H9 (cell line): ENCODE data around the gene UBE2D1. TPM values are rescaled to one million over a fixed set of nuclear protein-coding genes. Genes with fewer than 3 reads are reported as not detected.

Experiments
- DNase-seq: peaks from one replicate; pipeline ENCODE4 v3.0.0-alpha.2; 2017
- H2AFZ ChIP-seq: one replicate; pipeline ENCODE4 v1.6.1; 2013; ENCODE audit warnings: mild to moderate bottlenecking, low read length, control low read depth, moderate library complexity
- H2AK5ac ChIP-seq: 2 replicates; pipeline ENCODE4 v1.6.1; 2013; ENCODE audit warnings: low read length, control low read depth, mixed read lengths; ENCODE audit not compliant: insufficient read length
- H2BK120ac ChIP-seq: one replicate; pipeline ENCODE4 v1.6.1; 2013; ENCODE audit warnings: low read depth, mild to moderate bottlenecking, low read length, control low read depth, inconsistent platforms; ENCODE audit not compliant: poor library complexity, severe bottlenecking
- H2BK12ac ChIP-seq: 2 replicates; pipeline ENCODE4 v1.6.1; 2013; ENCODE audit warnings: low read length, control low read depth, mixed read lengths, low read depth; ENCODE audit not compliant: insufficient read length
- H2BK15ac ChIP-seq: 2 replicates; pipeline ENCODE4 v1.6.1; 2013; ENCODE audit warnings: low read depth, low read length, control low read depth
- H2BK20ac ChIP-seq: one replicate; pipeline ENCODE4 v1.6.1; 2013; ENCODE audit warnings: low read depth, mild to moderate bottlenecking, low read length, control low read depth, inconsistent platforms; ENCODE audit not compliant: poor library complexity, severe bottlenecking
- H2BK5ac ChIP-seq: 2 replicates; pipeline ENCODE4 v1.6.1; 2013; ENCODE audit warnings: low read length, control low read depth, mixed read lengths; ENCODE audit not compliant: insufficient read length
- H3K14ac ChIP-seq: 2 replicates; pipeline ENCODE4 v1.6.1; 2013; ENCODE audit warnings: low read length, control low read depth; ENCODE audit not compliant: insufficient read depth
- H3K18ac ChIP-seq: 2 replicates; pipeline ENCODE4 v1.6.1; 2013; ENCODE audit warnings: low read depth, mild to moderate bottlenecking, mixed read lengths, low read length, control low read depth; ENCODE audit not compliant: insufficient read length
- H3K23ac ChIP-seq: 2 replicates; pipeline ENCODE4 v1.6.1; 2013; ENCODE audit warnings: low read length, control low read depth, mixed read lengths, low read depth; ENCODE audit not compliant: insufficient read length
- H3K23me2 ChIP-seq: 2 replicates; pipeline ENCODE4 v1.6.1; 2013; ENCODE audit warnings: low read depth, mild to moderate bottlenecking, mixed read lengths, low read length, control low read depth; ENCODE audit not compliant: insufficient read length, poor library complexity, severe bottlenecking
- H3K27ac ChIP-seq: 2 replicates; pipeline ENCODE4 v1.5.1; 2013; ENCODE audit warnings: low read length, control low read depth, mixed read lengths, low read depth; ENCODE audit not compliant: insufficient read length
- H3K27me3 ChIP-seq: 2 replicates; pipeline ENCODE4 v1.6.1; 2013; ENCODE audit warnings: low read length, control low read depth, inconsistent platforms; ENCODE audit not compliant: insufficient read depth
- H3K4ac ChIP-seq: 2 replicates; pipeline ENCODE4 v1.6.1; 2013; ENCODE audit warnings: low read depth, mild to moderate bottlenecking, control low read depth, inconsistent platforms, low read length, moderate library complexity
- H3K4me1 ChIP-seq: 2 replicates; pipeline ENCODE4 v1.6.1; 2013; ENCODE audit warnings: low read length, control low read depth, inconsistent platforms; ENCODE audit not compliant: insufficient read depth
- H3K4me2 ChIP-seq: 2 replicates; pipeline ENCODE4 v1.6.1; 2013; ENCODE audit warnings: low read length, control low read depth, mixed read lengths; ENCODE audit not compliant: insufficient read length, insufficient read depth
- H3K56ac ChIP-seq: 2 replicates; pipeline ENCODE4 v1.6.1; 2013; ENCODE audit warnings: low read depth, mild to moderate bottlenecking, mixed read lengths, low read length, control low read depth; ENCODE audit not compliant: insufficient read length
- H3K79me1 ChIP-seq: 2 replicates; pipeline ENCODE4 v1.6.1; 2013; ENCODE audit warnings: low read depth, mild to moderate bottlenecking, moderate library complexity, low read length, control low read depth, inconsistent platforms; ENCODE audit not compliant: insufficient read depth, poor library complexity, severe bottlenecking
- H3K79me2 ChIP-seq: 2 replicates; pipeline ENCODE4 v1.6.1; 2013; ENCODE audit warnings: low read length, control low read depth, inconsistent platforms; ENCODE audit not compliant: insufficient read depth
- H3K9ac ChIP-seq: 2 replicates; pipeline ENCODE4 v1.6.1; 2013; ENCODE audit warnings: low read length, control low read depth, mixed read lengths; ENCODE audit not compliant: insufficient read length; ENCODE audit errors: extremely low read depth
- H3K9me3 ChIP-seq: one replicate; pipeline ENCODE4 v1.6.1; 2013; ENCODE audit warnings: low read depth, low read length, inconsistent platforms; ENCODE audit not compliant: control insufficient read depth
- H3T11ph ChIP-seq: one replicate; pipeline ENCODE4 v1.6.1; 2013; ENCODE audit warnings: mild to moderate bottlenecking, low read length, control low read depth, inconsistent platforms
- H4K20me1 ChIP-seq: one replicate; pipeline ENCODE4 v1.6.1; 2013; ENCODE audit not compliant: control insufficient read depth, insufficient read length, insufficient read depth
- H4K5ac ChIP-seq: 2 replicates; pipeline ENCODE4 v1.6.1; 2013; ENCODE audit warnings: low read depth, mild to moderate bottlenecking, mixed read lengths, low read length, control low read depth; ENCODE audit not compliant: insufficient read length
- H4K8ac ChIP-seq: replicated peaks from 2 replicates; pipeline ENCODE4 v1.6.1; 2013; ENCODE audit warnings: low read length, control low read depth, mixed read lengths, low read depth; ENCODE audit not compliant: insufficient read length
- H4K91ac ChIP-seq: 2 replicates; pipeline ENCODE4 v1.6.1; 2013; ENCODE audit warnings: low read depth, mild to moderate bottlenecking, moderate library complexity, mixed read lengths, low read length, control low read depth; ENCODE audit not compliant: insufficient read length
- H3K27ac Mint-ChIP-seq, 3 experiments: 2 replicates in 2 of 3; 3 replicates in 1 of 3; pipeline ENCODE4 v1.8.0; 2020 to 2021; ENCODE audit warnings: mixed read lengths in 3 of 3, mild to moderate bottlenecking in 1 of 3, moderate library complexity in 1 of 3
- H3K27me3 Mint-ChIP-seq: 2 replicates; pipeline ENCODE4 v1.8.0; 2021; ENCODE audit warnings: low read depth, mild to moderate bottlenecking, moderate library complexity, mixed read lengths
- H3K36me3 Mint-ChIP-seq, 3 experiments: 2 replicates in 2 of 3; 3 replicates in 1 of 3; pipeline ENCODE4 v1.8.0; 2020 to 2021; ENCODE audit warnings: low read depth in 3 of 3, mixed read lengths in 3 of 3; ENCODE audit not compliant: insufficient read depth in 1 of 3
- H3K4me1 Mint-ChIP-seq, 2 experiments: 2 replicates each; pipeline ENCODE4 v1.8.0; 2020; ENCODE audit warnings: mixed read lengths in 2 of 2
- H3K4me3 Mint-ChIP-seq, 2 experiments: 2 replicates in 1 of 2; 3 replicates in 1 of 2; pipeline ENCODE4 v1.8.0; 2020 to 2021; ENCODE audit warnings: mild to moderate bottlenecking in 2 of 2, mixed read lengths in 2 of 2, moderate library complexity in 1 of 2
- H3K9me3 Mint-ChIP-seq, 2 experiments: 2 replicates in 1 of 2; 3 replicates in 1 of 2; pipeline ENCODE4 v1.8.0; 2020; ENCODE audit warnings: mild to moderate bottlenecking in 2 of 2, mixed read lengths in 2 of 2, moderate library complexity in 1 of 2
- WGBS: extraction: QIAGEN DNeasy Blood & Tissue Kit; methylation state at CpG from one replicate; pipeline ENCODE4 v1.1.7; 2013; ENCODE audit warnings: missing lambda C conversion rate, low lambda C conversion rate, mixed read lengths; ENCODE audit not compliant: insufficient read length; ENCODE audit errors: extremely low coverage; 5-methylcytosine and 5-hydroxymethylcytosine counted together
- total RNA-seq: library from RNA; stranded (reverse); gene quantifications from 2 replicates; pipeline ENCODE4 v1.2.1, GENCODE V29; 2021
- TF ChIP-seq, protein P1 (sequence below): fragments of 200-600 bp; sonication (generic); conservative IDR thresholded peaks from 3 replicates; pipeline ENCODE4 v1.8.0; 2021; ENCODE audit warnings: antibody characterized with exemption, mild to moderate bottlenecking

UBE2D1 gene
- total RNA-seq, 1 experiment from 2014 or later = 26.8 TPM

DNA sequence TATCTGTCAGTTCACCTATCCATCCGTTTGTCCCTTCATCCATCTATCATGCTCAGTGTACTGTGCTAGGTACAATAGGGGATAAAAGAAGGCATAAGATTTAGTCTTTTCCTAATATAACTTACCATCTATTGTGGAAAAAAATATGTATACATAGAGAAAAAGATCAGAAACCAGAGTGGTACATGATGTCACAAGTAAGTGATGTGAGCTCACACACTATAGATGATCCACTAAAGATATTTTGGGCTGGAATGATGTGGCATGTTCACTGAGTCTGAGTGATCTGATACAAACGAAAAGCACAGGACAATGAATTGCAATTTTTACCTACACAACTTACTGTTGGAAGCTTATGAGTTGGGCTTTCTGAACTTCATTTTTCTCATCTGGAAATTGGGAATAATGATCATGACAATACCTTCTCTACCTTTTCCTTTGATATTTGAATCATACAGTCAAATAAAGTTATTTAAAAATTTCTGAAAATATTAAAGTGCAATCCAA lies 47.7 kb downstream of the UBE2D1 start:
- Histone ChIP-seq H2BK20ac (no peak overlapping the region), H2BK120ac (no peak overlapping the region), H3T11ph (no peak overlapping the region), H3K27me3 (no peaks in the 10 kb centered on the region), H4K8ac (no peak overlapping the region), H3K4me2 (no peak overlapping the region), H3K56ac (no peak overlapping the region), H4K5ac (no peak overlapping the region), H3K27ac (no peak overlapping the region), H3K79me1 (no peaks in the 10 kb centered on the region), H4K20me1 (no peaks in the 10 kb centered on the region), H3K23me2 (no peaks in the 10 kb centered on the region), H3K4ac (no peak overlapping the region), H3K14ac (no peak overlapping the region), H3K79me2 (peaks cover 9% of the 10 kb centered on the region; the same call in 1 of the 2 replicates), H4K91ac (no peak overlapping the region), H2BK12ac (no peak overlapping the region), H3K9me3 (no peaks in the 10 kb centered on the region), H3K18ac (no peak overlapping the region), H3K4me1 (no peaks in the 10 kb centered on the region), H2AFZ (no peak overlapping the region), H2BK15ac (no peak overlapping the region), H2BK5ac (no peak overlapping the region), H3K23ac (no peak overlapping the region), H3K9ac (no peak overlapping the region), H2AK5ac (no peak overlapping the region)
- TF ChIP-seq, protein P1, sequence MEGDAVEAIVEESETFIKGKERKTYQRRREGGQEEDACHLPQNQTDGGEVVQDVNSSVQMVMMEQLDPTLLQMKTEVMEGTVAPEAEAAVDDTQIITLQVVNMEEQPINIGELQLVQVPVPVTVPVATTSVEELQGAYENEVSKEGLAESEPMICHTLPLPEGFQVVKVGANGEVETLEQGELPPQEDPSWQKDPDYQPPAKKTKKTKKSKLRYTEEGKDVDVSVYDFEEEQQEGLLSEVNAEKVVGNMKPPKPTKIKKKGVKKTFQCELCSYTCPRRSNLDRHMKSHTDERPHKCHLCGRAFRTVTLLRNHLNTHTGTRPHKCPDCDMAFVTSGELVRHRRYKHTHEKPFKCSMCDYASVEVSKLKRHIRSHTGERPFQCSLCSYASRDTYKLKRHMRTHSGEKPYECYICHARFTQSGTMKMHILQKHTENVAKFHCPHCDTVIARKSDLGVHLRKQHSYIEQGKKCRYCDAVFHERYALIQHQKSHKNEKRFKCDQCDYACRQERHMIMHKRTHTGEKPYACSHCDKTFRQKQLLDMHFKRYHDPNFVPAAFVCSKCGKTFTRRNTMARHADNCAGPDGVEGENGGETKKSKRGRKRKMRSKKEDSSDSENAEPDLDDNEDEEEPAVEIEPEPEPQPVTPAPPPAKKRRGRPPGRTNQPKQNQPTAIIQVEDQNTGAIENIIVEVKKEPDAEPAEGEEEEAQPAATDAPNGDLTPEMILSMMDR = no peak
- WGBS = no CpG with 5 or more reads among the region's 2 CpGs
- H3K4me3 Mint-ChIP-seq = no peak overlapping the region
- peaks cover 8 to 17% (median 12%) of the 10 kb centered on the region in 3 experiments for H3K36me3 Mint-ChIP-seq
- no peaks in the 10 kb centered on the region; a peak in 1 of 5 replicates for H3K9me3 Mint-ChIP-seq
- no peak for DNase-seq
- H3K27ac Mint-ChIP-seq = no peak overlapping the region
- peaks cover 3% of the 10 kb centered on the region for H3K27me3 Mint-ChIP-seq
- H3K4me1 Mint-ChIP-seq = peaks cover 12 to 15% of the 10 kb centered on the region in 2 experiments
